WERI-Rb-1 (cell line): Measurements from ENCODE around the gene TSPAN18.

Experiments
- DNase-seq: peaks from one replicate; pipeline ENCODE4 v3.0.0-alpha.2; 2020
- H3K27ac ChIP-seq: fragments of 250-450 bp; sonication (Bioruptor Pico); 2 replicates; pipeline ENCODE4 v1.5.1; 2020; ENCODE audit warnings: mild to moderate bottlenecking, moderate library complexity
- H3K27me3 ChIP-seq: fragments of 250-450 bp; sonication (Bioruptor Pico); 2 replicates; pipeline ENCODE4 v1.5.1; 2021; ENCODE audit warnings: mild to moderate bottlenecking, low read depth, moderate library complexity; ENCODE audit not compliant: insufficient read depth, severe bottlenecking
- H3K36me3 ChIP-seq: fragments of 250-450 bp; sonication (Bioruptor Pico); 2 replicates; pipeline ENCODE4 v1.5.1; 2020; ENCODE audit warnings: mild to moderate bottlenecking, moderate library complexity
- H3K4me3 ChIP-seq: 2 replicates; pipeline ENCODE4 v1.5.1; 2011; ENCODE audit warnings: low read depth, mild to moderate bottlenecking, control low read depth, low read length
- H3K9me3 ChIP-seq: fragments of 250-450 bp; sonication (Bioruptor Pico); 2 replicates; pipeline ENCODE4 v1.5.1; 2021; ENCODE audit warnings: mild to moderate bottlenecking, moderate library complexity; ENCODE audit not compliant: severe bottlenecking
- TF ChIP-seq, protein P1 (sequence below): IDR thresholded peaks from 2 replicates; pipeline ENCODE4 v1.5.1; 2011; ENCODE audit warnings: low read depth, mild to moderate bottlenecking, control low read depth, inconsistent platforms, low read length

Gene TSPAN18

DNA sequence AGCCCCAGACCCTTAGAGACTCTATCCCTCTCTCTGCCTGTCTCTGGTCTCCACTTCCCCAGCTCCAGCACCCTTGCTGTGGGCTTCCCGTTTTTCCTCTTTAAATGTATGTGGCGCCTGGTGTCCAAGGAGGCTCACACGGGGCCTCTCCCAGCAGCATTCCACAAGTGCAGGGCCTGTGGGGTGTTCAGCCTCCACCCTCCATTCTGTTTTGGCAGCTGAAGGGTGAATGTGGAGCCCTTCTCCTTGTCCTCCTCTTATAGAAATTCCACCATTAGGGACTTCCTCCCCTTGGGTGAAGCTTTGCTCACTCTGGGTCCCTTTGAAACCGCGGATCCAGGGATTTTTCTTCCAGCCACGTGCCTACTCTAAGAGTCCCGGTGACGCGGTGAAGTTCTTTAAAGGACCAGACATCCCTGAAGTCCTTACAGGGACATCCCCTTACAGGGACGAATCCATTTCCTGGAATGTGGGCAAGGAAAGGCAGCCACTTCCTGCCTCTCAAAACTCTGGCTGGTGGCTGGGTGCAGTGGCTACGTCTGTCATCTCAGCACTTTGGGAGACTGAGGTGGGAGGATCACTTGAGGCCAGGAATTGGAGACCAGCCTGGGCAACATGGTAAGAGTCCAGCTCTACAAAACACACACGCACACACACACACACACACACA lies 1.6 kb upstream of the TSPAN18 start:
- no peak overlapping the region for H3K27ac ChIP-seq
- H3K36me3 ChIP-seq = no peaks in the 10 kb centered on the region
- TF ChIP-seq, protein P1, sequence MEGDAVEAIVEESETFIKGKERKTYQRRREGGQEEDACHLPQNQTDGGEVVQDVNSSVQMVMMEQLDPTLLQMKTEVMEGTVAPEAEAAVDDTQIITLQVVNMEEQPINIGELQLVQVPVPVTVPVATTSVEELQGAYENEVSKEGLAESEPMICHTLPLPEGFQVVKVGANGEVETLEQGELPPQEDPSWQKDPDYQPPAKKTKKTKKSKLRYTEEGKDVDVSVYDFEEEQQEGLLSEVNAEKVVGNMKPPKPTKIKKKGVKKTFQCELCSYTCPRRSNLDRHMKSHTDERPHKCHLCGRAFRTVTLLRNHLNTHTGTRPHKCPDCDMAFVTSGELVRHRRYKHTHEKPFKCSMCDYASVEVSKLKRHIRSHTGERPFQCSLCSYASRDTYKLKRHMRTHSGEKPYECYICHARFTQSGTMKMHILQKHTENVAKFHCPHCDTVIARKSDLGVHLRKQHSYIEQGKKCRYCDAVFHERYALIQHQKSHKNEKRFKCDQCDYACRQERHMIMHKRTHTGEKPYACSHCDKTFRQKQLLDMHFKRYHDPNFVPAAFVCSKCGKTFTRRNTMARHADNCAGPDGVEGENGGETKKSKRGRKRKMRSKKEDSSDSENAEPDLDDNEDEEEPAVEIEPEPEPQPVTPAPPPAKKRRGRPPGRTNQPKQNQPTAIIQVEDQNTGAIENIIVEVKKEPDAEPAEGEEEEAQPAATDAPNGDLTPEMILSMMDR = no peak
- no peaks in the 10 kb centered on the region for H3K9me3 ChIP-seq
- H3K4me3 ChIP-seq = no peak overlapping the region
- H3K27me3 ChIP-seq = no peaks in the 10 kb centered on the region
- DNase-seq = no peak

DNA sequence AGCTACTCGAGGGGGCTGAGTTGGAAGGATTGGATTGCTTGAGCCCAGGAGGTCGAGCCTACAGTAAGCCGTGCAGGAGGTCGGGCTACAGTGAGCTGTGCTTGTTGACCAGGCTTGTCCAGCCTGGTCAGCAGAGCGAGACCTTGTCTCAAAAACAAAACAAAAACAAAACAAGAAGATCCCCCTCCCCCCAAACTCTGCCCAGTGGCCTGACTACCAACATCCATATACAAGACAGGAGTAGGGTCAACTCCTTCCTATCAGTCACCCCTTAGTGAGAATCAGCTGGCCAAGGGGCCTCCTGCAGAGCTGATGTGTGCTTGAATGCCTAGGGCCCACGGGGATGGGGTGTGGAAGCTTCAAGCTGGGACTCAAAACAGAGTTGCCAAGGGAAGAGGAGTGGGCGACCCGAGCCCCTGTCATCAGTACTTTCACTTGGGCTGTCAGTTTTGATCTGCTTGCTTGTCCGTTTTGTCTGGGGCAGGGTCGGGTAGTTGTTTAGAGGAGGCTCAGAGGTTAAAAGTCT lies 942 bp upstream of the TSPAN18 start:
- Histone ChIP-seq H3K4me3 (peak overlapping the region; percentile 71), H3K9me3 (no peaks in the 10 kb centered on the region), H3K27me3 (no peaks in the 10 kb centered on the region), H3K36me3 (no peaks in the 10 kb centered on the region), H3K27ac (no peak overlapping the region; the same call in 1 of the 2 replicates)
- TF ChIP-seq, protein P1 = no peak
- DNase-seq = no peak

DNA sequence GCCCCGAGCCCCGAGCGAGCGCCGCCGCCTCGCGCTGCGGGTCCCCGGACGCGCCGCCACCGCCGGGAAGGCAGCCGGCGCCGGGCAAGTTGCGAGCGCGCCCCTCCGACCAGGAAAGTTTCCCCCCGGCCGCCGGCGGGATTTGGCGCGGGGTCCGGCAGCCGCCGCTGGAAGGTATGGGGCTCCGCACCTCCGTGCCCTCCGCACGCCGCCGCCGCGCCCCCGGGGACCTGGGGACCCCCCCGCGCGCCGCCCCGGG lies 281 bp downstream of the TSPAN18 start:
- Histone ChIP-seq H3K4me3 (peak overlapping the region; percentile 90), H3K36me3 (no peaks in the 10 kb centered on the region), H3K27ac (peak overlapping the region; percentile 66), H3K9me3 (no peaks in the 10 kb centered on the region), H3K27me3 (no peaks in the 10 kb centered on the region)
- TF ChIP-seq, protein P1 = no peak
- DNase-seq = no peak

DNA sequence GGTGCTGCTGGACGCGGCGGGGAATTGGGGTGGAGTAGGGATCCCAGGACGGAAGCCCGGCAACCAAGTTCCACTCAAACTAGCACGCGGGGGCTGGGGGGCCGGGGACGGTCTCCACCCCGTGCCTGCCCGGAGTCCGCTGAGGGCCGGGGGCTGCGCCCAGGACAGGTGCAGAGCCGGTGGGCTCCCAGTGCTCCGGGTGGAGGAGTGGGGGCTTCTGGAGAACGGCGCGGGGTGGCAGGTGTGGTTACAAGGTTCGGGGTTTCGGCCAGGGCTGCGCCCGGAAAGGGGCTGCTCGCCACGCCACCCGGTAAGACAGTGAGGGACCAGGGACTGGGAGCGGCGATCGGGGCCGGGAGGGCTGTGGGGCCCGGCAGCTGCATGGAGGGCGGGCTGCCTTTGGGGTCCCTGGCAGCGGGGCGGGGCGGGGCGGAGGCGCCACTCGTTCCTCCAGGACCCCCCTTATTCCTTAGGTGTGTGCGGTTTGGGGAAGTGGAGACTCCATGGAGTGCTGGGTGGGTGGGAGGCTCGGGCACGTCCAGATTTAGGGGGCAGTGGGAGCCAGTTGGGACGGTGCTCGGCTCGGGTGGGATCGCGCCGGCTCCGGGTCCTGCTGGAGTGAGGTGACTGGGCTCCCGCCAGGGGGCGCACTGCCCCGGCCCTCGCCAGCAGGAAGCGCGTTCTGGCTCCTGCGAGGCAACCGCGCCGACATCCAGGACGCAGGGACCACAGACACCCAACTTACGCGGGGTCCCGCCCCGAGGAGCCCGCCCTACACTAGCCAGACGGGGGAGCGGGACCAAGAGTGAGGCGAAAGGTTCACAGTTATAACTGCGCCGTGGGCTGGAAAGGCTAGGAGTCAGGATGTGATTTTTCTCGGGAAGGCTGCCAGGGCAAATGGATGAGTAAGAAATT lies 868 bp downstream of the TSPAN18 start:
- H3K27ac ChIP-seq = peak overlapping the region; percentile 66
- TF ChIP-seq, protein P1 = peak; percentile 95
- H3K27me3 ChIP-seq = no peaks in the 10 kb centered on the region
- H3K4me3 ChIP-seq = peak overlapping the region; percentile 90
- no peaks in the 10 kb centered on the region for H3K9me3 ChIP-seq
- peak; percentile 83 for DNase-seq
- H3K36me3 ChIP-seq = no peaks in the 10 kb centered on the region; the same call in 1 of the 2 replicates

DNA sequence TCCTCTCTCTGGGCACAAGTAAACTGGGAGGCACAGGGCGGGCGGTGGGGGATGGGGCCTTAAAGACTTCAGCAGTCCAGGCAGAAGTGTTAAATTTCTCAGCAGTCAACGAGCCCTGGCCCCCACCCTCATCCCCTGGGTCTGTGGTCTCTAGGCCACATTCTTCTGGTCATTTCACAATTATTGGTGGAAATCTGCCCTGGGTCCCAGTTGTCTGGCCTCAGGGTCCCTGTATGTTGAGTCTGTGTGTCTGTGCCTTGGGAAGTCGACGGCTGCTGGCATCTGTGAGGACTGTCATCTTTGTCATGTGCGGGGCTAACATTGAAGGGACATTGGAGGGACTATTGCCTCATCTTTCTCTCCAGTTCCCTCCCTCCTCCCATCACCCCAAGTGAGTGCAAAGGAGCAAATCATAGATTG lies 1.7 kb downstream of the TSPAN18 start:
- TF ChIP-seq, protein P1 = no peak
- no peaks in the 10 kb centered on the region for H3K27me3 ChIP-seq
- no peaks in the 10 kb centered on the region; the same call in 1 of the 2 replicates for H3K36me3 ChIP-seq
- H3K27ac ChIP-seq = no peak overlapping the region
- no peak for DNase-seq
- H3K9me3 ChIP-seq = no peaks in the 10 kb centered on the region
- H3K4me3 ChIP-seq = no peak overlapping the region; the same call in 1 of the 2 replicates
